AG10803 (cell line): ENCODE measurements around the gene MAP2.

ENCODE experiments used
- DNase-seq: peaks from one replicate; pipeline ENCODE4 v3.0.0; 2010; ENCODE audit warnings: low read depth
- H3K4me3 ChIP-seq: 2 replicates; pipeline ENCODE4 v1.5.1; 2011; ENCODE audit warnings: mild to moderate bottlenecking, low read length, control low read depth
- TF ChIP-seq, protein P1 (sequence below): conservative IDR thresholded peaks from 2 replicates; pipeline ENCODE4 v1.5.1; 2011; ENCODE audit warnings: mild to moderate bottlenecking, low read length, control low read depth, inconsistent platforms

Gene MAP2

DNA sequence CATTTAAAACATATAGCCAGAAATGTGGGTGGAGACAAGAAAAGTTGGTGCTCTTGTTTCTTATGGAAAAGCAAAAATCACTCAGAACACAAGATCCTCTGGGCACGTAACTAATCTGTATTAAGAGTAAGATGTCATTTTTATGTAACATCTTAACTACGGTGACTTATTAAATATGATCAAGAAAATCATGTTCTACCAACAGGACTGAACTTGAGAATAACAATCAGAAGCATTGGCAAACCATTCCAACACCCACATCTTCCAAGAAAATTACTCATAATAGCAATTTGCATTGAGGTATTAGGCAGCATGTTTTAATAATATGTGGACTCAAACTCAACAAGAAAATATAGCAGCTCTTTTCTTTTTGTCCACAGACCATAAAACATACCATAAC, 21.6 kb downstream of the MAP2 start:
- TF ChIP-seq, protein P1, sequence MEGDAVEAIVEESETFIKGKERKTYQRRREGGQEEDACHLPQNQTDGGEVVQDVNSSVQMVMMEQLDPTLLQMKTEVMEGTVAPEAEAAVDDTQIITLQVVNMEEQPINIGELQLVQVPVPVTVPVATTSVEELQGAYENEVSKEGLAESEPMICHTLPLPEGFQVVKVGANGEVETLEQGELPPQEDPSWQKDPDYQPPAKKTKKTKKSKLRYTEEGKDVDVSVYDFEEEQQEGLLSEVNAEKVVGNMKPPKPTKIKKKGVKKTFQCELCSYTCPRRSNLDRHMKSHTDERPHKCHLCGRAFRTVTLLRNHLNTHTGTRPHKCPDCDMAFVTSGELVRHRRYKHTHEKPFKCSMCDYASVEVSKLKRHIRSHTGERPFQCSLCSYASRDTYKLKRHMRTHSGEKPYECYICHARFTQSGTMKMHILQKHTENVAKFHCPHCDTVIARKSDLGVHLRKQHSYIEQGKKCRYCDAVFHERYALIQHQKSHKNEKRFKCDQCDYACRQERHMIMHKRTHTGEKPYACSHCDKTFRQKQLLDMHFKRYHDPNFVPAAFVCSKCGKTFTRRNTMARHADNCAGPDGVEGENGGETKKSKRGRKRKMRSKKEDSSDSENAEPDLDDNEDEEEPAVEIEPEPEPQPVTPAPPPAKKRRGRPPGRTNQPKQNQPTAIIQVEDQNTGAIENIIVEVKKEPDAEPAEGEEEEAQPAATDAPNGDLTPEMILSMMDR: no peak
- H3K4me3 ChIP-seq: no peak overlapping the region
- no peak for DNase-seq

DNA sequence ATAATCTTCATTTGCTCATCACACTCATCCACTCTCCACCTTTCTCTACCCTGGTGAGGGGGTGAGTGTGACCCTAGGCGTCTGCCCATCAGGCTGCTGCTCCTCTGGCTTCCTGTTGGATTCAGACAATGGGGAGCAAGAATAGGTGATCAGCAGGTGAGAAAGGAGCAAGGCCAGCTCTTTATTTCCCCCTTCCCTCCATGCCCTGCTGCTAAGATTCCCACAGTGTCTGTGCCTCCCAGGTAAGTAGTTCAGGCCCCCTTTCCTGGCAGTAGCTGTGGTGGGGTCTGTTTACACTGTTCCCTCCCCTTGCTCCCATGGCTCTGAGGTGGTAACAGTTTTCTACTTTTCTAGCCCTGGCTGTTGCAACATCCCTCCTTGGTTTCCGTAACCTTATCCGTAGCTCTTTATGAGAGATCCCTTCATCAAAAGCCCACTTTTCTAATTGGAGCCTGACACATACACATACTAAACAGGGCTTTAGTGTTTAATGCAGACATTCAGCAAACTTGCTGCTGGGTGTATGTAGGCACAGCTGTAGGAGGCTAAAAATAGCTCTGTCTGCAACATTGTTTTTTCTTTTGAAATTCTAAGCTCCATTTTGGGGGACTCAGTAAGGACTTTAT, 27.5 kb downstream of the MAP2 start:
- TF ChIP-seq, protein P1: no peak
- DNase-seq: no peak
- H3K4me3 ChIP-seq: no peak overlapping the region

DNA sequence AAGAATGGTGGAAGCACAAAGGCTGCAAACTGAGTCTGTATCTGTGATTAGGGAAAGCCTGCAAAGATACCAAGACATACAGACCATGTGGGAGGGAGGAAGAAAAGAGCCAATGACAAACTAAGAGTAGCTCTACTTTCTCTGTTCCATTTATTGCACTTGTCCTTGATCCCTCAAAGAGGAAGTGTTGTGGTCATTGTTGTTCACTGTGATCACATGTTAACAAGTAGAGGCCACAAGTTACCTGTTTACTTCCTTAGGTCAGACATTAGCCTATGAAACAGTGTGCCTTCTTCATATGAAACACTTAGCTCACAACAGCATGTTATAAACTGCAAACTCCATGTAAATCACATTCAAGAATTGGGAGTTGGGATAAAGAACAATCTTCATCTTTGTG, 32.6 kb downstream of the MAP2 start:
- DNase-seq: no peak
- TF ChIP-seq, protein P1: no peak
- no peak overlapping the region for H3K4me3 ChIP-seq

DNA sequence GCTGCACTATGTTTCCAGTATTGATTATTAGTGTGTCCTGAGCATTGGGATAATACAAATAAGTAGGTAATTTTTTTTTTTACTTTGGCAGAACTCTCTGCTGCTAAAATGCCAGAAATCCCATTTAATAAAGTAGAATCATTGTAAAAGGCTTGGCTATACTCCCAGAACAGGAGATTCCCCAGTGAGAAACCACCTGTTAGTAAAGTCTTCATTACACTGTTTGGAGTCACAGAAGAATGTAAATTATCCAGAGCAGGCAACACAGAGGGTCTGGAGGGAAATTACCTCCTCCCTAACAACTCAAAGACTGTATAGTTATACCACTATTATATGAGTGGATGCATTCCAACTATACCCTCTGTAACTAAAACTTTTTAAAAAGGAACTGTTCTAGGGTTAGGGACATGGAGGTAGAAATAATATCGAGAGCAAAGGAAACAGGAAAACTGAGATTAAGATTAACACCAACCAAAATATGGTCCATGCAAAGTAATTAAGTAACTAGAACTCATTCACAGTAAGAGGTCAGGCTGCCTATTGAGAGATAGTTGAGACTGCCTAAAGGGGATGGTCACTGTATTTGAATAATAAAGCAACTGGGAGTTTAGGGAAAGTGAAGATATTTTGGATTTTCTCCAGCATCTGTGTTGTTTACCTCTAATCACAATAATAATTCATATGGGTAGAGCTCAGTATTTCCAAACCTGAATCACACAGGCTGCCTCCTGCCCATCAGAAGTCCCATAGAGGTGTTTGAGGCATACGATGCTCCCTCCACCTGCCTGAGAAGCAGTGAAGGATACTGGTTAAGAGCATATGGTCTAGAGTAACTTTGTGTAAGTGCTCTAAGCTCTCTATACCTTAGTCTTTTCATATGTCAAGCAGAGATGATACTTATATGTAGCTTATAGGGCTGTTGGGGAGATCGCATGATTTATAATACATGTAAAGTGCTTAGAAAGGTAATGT, 34.4 kb downstream of the MAP2 start:
- no peak overlapping the region for H3K4me3 ChIP-seq
- no peak for DNase-seq
- TF ChIP-seq, protein P1: no peak

DNA sequence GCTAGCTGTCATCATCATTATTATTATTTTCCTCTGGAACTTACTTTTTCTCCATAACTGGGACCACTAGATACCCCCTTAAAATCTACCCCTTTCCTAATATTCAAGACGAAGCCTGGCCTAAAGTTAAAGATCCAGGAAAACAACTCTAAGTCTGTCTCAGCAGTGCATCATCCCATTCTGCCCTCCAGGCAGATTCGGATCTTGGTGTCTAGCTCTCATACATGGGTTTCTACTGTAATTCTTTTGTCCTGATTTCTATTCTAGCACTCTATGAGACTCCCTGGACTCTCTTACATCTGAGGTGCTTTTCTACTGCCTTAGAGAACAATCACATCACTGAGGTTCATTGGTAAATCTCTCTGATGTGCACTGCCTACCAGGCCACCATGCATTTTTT, 35.5 kb downstream of the MAP2 start:
- TF ChIP-seq, protein P1: no peak
- no peak for DNase-seq

DNA sequence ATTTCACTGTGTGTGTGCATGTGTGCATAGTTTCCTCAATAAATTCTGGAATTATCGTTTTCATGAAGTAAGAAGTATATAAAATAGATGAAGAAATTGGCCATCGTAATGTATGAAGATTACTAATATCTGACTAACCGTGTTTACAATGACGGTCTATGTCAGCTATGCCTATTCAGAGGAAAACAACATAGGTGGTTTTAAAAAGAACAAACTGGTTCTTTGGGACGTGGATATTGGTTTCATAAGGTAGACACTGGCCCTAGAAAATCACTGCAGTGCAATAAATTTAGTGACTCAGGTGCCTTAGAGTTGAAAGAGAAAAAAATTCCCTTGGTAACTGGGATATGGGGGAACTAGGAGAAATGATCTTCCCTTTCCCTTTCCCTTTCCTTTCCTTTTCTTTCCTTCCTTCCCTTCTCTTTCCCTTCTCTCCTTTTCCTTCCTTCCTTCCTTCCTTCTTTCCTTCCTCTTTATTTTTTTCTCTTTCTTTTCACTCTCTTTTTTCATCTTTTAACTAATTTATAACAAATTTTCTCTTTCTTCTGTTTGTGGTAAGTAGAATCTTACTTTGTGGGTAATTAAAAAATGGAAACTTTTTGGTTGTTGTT, 36.4 kb downstream of the MAP2 start:
- DNase-seq: no peak
- TF ChIP-seq, protein P1: no peak
- H3K4me3 ChIP-seq: no peak overlapping the region

More for the DNA sequence above, 35.5 kb downstream of the MAP2 start:
- no peak overlapping the region for H3K4me3 ChIP-seq
